Kidney glomerular epithelial cell (primary cell): ENCODE data around the gene PTGS2.

Experiments used
- DNase-seq: peaks from one replicate; lab custom pipeline; 2025; lab: John Stamatoyannopoulos, UW

The PTGS2 gene

DNA sequence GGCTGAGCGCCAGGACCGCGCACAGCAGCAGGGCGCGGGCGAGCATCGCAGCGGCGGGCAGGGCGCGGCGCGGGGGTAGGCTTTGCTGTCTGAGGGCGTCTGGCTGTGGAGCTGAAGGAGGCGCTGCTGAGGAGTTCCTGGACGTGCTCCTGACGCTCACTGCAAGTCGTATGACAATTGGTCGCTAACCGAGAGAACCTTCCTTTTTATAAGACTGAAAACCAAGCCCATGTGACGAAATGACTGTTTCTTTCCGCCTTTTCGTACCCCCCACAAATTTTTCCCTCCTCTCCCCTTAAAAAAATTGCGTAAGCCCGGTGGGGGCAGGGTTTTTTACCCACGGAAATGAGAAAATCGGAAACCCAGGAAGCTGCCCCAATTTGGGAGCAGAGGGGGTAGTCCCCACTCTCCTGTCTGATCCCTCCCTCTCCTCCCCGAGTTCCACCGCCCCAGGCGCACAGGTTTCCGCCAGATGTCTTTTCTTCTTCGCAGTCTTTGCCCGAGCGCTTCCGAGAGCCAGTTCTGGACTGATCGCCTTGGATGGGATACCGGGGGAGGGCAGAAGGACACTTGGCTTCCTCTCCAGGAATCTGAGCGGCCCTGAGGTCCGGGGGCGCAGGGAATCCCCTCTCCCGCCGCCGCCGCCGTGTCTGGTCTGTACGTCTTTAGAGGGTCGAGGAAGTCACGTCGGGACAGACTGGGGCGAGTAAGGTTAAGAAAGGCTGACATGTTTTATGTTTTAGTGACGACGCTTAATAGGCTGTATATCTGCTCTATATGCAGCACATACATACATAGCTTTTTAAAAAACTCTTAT, at the start of gene PTGS2:
Gene PTGS2 (minus strand): TSS at position 179 of the 817 bp plus-strand sequence. CDS start 133 bp downstream, at position 46.
- DNase-seq = peak; percentile 48

DNA sequence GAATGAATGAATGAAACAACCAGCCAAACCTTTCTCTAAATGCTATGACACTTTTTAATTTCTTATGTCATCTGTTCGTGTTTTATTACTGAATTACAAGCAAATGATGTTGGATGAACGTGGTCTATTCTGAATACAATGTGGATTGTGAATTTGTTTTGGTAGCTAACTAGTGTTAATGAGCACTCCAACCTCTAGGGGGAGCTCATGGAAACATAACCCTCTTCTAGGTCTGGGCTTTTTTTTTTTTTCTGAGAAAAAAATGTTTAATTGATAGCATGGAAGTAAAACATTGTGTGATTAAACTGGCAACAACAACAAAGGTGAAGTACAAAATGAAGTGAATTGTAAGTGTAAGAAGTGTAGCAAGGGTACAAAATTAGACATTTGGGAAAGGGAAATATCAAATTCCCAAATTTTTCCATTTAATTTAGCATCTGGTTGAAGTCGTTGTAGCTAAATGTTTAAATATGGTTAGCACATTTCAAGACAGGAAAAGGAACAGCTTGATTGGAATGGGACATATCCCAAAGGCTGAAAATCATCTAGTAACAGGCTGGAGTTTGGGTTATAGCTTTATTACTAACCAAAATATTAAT, 42.6 kb upstream of the PTGS2 start:
- DNase-seq = peak; percentile 28

DNA sequence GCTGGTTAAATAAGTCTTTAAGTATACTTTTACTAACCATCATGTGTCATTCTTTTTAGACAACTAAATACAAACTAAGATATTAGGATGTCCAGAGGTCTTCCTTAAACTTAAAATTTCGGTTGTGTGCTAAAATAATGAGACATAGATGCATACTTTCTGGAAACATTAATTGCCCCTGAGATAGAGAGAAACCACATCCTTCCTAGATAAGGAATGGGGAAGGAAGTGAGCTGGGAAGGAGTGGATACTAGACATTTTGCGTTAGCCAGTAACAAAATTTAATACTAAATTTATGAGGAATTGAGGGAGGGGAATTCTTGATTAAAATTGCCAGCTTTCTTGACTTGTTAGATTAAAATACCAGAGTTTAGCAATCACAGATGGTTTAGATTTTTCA, 37.1 kb upstream of the PTGS2 start:
- no peak for DNase-seq

DNA sequence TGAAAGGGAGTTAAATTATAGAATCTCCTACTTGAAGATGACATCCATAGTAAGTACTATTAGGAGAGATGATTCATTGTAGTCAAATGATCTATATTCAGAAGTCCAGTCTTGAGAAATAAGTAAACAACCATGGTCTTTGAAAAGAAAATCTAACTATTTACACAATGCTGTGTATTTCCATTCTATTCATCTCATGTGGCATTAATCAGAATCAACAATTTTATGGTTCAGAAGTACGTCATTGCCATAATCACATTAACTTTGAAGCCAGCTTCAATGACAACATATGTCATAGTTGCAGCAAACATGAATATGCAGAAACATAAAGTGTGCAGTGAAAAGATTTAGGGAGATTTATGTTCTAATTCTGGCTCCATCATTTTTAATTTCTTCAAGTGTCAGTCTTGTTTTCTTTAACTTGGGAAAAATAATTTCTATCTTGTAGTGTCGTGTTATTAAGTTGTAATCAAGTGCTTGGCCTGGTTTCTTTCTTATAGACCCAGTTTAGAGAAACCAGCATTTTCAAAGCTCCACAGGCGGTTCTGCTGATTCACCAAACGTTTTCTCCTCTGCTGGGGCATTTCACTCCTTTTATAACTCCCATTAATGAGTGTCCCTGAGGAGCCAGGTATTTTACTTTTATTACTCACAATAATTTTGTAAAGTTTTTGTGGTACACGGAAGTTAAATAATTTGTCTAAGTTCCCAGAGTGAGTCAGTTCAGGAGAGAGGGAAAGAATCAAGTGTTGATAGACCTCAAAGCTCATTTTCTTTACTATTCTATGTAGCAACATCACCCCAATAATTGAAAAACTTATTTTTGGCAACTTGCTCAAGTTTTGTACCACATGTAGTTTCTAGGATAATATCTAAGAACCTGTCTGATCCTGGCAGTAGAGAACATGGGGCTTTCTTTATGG, 35.9 kb upstream of the PTGS2 start:
- DNase-seq = no peak

DNA sequence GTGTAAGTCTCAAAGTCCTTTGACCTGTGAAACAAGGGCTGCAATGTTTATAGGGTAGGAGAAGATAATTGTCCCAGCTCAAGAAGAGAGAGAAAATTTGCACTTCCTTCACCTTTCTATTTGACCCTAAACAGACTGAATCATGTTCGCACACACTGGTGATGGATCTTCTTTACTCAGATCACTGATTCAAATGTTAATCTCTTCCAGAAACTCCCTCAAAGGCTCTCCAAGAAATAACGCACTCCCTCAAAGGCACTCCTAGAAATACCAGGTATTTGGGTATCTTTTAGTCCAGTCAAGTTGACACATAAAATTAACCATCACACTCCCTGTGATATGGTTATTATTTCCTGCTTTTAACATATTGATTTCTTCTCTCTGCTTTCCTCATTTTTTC, 30.5 kb upstream of the PTGS2 start:
- DNase-seq = peak; percentile 6

DNA sequence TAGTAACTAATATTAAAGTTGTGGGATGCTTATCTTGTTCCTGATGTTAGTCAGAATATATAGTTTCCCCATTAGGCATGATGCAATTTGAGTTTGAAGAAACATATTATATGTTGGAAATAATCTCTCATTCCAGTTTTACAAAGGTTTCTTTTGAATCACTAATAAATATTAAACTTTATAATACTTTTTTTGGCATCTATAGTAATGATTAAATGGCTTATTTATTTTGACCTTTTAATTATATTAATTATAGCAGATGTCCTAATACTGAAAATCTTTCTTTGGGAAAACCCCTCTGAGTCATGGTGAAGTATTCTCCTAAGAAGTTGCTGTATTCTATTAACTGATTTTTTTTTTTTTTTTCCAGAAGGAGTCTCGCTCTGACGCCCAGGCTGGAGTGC, 28.5 kb upstream of the PTGS2 start:
- peak; percentile 59 for DNase-seq

DNA sequence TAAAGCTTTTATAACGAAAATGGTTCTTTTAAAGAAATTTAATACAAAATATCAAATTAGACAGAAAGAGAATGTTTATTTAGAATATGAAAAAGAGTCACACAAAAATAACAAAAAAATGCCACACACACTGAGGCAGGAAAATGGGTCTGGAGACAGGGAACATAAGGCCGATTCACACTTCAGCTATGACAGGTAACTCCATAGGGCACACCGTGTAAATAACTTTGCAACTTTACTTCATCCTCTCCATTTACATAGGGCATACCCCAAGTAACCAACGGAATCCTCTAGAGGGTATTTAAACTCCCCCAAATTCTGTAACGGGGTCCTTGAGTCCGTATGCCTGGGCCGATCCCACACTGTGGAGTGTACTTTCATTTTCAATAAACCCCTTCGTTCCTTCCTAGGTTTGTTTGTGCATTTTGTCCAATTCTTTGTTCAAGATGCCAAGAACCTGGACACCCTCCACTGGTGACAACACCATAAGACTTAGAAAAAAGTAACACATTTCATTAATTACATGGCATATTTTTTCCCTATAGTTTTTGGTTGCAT, 23.1 kb upstream of the PTGS2 start:
- DNase-seq = no peak

DNA sequence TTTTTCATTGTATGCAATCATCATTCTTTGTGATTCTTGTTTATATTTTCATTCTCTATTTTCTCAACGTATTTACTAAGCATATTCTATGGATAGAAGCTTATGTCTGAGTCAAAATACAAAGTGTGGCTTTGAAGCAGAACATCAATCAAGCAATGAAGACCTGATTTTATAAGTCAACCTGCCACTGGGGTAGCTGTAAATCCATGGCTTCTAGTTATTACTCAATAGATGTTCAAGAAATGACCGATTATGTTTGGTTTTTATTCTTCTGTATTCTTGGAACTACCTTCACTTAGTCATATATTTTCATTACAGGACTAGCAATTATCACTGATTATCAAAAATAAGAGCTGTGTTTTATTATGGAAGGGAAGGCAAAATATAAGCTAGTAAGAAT, 20.5 kb upstream of the PTGS2 start:
- no peak for DNase-seq

DNA sequence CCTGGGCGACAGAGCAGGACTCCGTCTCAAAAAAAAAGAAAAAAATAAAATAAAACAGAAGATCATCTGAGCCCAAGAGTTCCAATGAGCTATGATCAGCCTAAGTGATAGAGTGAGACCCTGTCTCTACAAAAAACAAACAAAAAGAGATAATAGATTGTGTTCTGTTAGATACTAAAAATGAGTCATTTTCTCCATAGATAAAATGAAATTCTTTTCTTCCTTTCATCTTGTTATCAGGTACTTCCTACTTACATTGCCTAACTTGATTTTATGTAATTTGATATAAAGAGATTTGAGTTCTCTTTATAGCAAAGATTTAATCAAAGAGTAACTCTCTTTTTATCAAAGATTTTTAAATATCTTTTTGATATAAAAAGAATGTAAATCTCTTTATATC, 19.3 kb upstream of the PTGS2 start:
- DNase-seq = no peak

DNA sequence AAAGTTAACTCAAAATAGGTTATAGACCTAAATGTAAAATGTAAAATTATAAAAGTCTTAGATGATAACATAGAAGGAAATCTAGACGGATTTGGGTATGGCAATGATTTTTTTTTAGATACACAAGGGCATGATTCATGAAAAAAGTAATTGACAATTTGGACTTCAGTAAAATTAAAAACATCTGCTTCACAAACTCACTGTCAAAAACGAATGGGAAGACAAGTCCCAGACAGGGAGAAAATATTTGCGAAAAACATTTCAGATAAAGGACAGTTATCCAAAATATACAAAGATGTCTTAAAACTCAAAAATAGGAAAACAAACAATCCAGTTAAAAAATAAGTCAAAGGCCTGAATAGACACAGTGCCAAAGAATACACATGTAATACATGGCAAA, 9.7 kb upstream of the PTGS2 start:
- no peak for DNase-seq

DNA sequence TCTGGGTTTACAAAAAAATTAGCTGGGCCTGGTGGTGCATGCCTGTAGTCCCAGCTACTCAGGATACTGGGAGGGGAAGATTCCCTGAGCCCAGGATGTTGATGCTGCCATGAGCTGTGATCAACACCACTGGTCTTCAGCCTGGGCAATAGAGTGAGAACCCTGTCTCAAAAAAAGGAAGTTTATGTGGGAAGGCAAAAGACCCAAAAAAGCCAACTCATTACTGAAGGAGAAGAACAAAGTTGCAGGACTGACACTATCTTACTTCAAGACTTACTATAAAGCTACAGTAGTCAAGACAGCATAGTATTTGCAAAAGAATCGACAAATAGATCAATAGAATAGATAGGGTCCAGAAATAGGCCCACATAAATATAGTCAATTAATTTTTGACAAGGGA, 9.2 kb upstream of the PTGS2 start:
- no peak for DNase-seq

DNA sequence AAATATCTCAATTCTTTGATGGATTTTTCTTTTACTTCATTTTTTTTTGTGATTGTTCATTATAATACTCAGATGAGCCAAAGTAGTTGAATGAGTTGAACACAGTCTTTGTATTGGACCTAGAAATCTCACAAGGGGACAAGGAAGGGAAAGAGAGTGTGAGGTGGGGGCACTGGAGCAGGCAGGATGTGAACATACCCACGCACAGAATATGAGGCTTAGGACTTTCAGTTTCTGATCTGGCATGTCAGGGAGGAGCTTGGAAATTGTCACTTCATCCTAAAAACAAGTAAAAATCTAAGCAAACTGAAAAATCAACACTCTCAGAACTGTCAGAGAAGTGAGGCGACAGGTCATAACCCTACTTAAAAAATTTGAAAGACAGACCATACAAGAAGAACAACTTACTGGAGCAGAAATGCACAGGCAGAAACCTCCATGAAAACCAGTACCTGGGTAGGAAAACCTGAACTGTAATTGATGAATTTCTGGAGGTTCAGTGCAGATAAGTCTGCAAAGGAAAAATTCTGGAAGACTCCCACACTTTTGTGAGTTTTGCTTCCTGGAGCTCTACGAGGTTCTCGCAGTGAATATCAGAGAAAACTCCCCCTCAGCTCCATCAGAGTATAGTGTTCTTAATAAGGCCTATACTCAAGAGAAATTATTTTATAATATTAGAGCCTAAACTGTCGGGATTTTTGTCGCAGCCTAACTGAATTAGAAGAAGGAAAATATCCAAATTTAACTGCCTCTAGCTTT, 3.6 kb upstream of the PTGS2 start:
- DNase-seq = no peak

DNA sequence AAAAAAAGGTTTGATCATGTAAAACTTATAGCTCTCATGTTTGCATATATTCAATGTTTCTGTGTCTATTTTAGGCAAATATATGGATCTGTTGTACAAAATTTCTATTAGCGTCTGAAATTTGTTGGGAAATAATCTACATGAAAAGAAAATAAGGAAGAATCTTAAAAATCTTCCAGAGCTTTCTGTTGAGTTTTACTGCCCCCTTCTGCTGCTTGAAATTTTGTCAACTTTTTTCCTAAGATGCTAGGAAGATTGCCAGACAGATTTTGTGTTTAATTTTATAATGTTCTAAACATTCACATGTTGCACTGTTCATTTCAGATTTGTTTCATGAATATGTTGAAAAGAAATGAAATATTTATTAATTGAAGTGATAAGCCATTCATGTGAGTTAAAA, 2.5 kb upstream of the PTGS2 start:
- peak; percentile 13 for DNase-seq

DNA sequence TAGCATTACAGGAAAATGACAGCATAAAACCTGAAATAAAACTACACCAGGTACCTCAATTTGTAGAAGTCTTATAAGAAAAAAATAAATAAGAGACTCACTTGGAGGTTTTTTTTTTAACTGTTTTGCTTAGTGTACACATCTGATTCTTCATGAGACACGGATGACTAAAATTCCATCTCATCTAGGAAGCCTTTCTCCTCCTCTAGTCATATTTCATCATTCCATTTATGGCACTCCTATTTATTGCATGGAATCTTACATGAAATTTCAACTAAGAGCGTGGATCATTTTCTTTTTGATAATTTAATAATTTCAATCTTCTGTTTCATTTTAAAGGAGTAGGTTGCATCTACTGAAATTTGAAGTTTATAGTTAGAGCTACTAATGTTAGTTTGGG, 1.6 kb upstream of the PTGS2 start:
- no peak for DNase-seq

DNA sequence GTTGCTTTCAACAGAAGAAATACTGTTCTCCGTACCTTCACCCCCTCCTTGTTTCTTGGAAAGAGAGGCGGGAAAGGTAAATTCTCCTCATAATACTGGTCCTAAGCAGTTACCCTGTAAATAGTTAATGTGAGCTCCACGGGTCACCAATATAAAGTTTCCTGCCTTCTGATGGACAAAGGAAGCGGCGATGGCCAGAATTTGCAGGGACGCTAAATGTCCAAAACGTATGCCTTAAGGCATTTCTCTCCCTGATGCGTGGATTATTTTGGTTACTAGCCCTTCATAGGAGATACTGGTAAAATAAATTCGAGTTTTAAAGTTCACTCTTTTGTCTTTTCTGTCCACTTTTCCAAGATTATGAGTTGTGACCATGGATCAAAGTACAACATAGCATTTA, 898 bp upstream of the PTGS2 start:
- no peak for DNase-seq

DNA sequence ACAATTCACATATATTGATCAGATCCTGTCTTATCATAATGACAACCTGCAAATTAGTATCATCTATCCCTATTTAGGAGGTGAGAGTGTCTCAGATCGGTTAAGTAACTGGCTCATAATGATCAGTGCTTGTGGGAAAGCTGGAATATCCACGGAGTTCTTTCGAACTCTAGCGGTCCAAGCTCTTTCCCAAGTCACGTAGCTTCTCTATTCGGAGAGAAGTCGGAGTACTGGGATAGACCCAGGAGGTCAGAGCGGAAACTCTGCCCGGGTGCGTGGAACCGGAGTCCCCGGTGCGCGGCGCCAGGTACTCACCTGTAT, 339 bp downstream of the PTGS2 start:
- DNase-seq = peak; percentile 40

DNA sequence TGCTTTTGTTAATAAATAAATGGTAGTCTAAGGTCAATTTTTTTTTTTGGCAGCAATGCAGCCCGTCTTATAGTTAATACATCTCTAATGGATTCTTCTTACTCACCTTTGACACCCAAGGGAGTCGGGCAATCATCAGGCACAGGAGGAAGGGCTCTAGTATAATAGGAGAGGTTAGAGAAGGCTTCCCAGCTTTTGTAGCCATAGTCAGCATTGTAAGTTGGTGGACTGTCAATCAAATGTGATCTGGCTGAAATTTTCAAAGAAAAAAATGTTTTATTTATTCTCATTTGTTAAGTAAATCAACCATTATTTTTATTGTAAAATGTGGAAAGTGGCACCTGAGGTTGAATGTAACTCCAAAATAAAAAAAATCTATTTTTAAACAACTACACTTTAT, 2.1 kb downstream of the PTGS2 start:
- DNase-seq = no peak

DNA sequence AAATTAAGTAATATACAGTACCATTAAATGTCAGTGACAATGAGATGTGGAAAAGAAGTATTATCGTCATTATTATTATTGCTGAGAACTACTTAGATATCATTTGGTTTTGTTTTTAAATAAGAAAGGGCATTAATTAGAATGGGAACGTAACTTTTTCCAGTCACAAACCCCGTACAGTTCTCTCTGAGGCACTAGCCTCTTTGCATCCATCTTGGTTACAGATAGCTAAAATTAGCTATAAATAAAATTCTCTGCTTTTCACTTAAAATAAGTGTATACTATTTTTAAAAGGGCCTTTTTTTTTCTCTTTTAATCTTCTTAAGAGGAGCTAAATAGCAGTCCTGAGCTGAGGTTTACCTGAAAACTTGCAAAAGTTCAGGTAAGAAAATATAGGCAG, 7.6 kb downstream of the PTGS2 start:
- DNase-seq = no peak

DNA sequence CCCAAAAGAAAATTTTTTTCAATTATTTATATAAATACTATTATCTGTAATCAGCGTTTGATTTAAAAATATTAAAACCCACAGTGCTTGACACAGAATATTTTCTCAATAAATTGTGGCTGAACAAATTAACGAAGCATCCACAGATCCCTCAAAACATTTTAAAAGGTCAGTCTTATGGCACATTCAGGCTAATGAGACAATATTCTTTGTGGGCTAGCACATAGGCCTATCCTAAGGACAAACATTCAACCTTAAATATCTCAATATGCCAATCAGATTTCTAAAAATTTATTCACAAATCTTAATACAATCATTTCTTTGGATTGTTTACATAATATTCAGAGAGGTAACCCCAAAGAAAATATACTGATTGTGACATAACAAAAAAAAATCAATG, 8.1 kb downstream of the PTGS2 start:
- no peak for DNase-seq

DNA sequence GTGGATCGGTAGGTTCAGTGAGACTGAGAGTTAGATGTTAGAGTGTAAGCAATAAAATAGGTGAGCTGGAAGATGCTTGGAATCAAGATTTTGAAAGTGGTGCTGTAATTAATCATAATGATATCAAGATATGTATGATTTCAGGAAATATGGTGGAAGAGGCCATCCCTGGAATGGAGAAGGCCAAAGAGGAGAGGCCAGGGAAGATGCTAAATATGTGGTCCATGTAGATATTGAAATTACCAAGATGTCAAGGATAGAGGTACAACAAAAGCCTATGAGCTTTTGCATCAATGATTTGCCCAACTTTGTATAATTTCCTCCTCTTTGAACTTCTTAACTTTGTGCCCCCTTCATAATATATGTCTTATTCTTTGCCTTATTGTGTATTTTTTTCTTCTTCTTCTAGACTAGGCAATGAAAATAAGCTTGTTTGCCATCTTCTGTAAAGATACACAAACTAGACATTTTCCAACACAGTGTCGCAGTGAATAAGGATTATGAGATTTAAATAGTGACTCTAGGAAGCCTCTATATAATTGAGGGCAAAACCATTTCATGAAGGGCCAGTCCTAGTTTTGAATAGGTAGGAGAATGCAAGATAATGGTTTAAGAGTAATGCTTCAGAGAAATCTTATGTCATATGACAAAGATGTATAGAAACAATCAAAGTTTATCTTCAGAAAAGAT, 8.9 kb downstream of the PTGS2 start:
- DNase-seq = no peak
